B cell (primary cell): ENCODE results near the gene TAF13. TPM values are rescaled to one million over a fixed set of nuclear protein-coding genes. Genes with fewer than 3 reads are reported as not detected.

Experiments used
- ATAC-seq: fragments of 200-7000 bp; cut with Tn5 transposase; one replicate; pipeline ENCODE4 v1.10.0; 2021; ENCODE audit warnings: low read depth, mild to moderate bottlenecking, moderate number of reproducible peaks, moderate library complexity
- CTCF ChIA-PET: fragments of 350-600 bp; sonication (Branson Sonifier 250); formaldehyde crosslinking; loops from one replicate; lab custom pipeline; 2021; ENCODE audit warnings: antibody characterized with exemption, inconsistent platforms; lab: Charles Lee
- POLR2A ChIA-PET: fragments of 350-600 bp; sonication (Branson Sonifier 250); formaldehyde crosslinking; loops from one replicate; lab custom pipeline; 2021; ENCODE audit warnings: antibody characterized with exemption; lab: Charles Lee
- DNase-seq: peaks from one replicate; pipeline ENCODE4 v3.0.0; 2013
- H2AFZ ChIP-seq: 2 replicates; pipeline ENCODE4 v1.6.1; 2012; ENCODE audit warnings: mild to moderate bottlenecking, low read depth, low read length; ENCODE audit not compliant: insufficient read depth, poor library complexity, severe bottlenecking
- H3K27ac ChIP-seq, 2 donors: 1 replicate in 1 of 2; 2 replicates in 1 of 2; pipeline ENCODE4 v1.5.1; 2012 to 2013; ENCODE audit warnings: low read length in 2 of 2, mild to moderate bottlenecking in 2 of 2, moderate library complexity in 1 of 2
- H3K27me3 ChIP-seq, 4 experiments: fragments of 200-600 bp in 1 of 4; sonication (generic) in 1 of 4; replicated peaks in 1 of 4; 1 replicate in 2 of 4; 2 replicates in 2 of 4; pipeline versions ENCODE4 v1.6.1 to v1.7.0; 2013 to 2016; ENCODE audit warnings: low read length in 3 of 4, mild to moderate bottlenecking in 2 of 4, mixed read lengths in 1 of 4, moderate library complexity in 1 of 4; ENCODE audit not compliant: insufficient read depth in 4 of 4, control insufficient read depth in 3 of 4; ENCODE audit errors: control extremely low read depth in 1 of 4
- H3K36me3 ChIP-seq, 2 experiments: replicated peaks in 1 of 2; 1 replicate in 1 of 2; 2 replicates in 1 of 2; pipeline versions ENCODE4 v1.6.1 to v1.7.1; 2013; ENCODE audit warnings: low read length in 1 of 2; ENCODE audit not compliant: insufficient read depth in 2 of 2, control insufficient read depth in 1 of 2; ENCODE audit errors: control extremely low read depth in 1 of 2, extremely low read depth in 1 of 2
- H3K4me1 ChIP-seq, 2 donors: fragments of 200-600 bp in 1 of 2; sonication (generic) in 1 of 2; 1 replicate in 1 of 2; 2 replicates in 1 of 2; pipeline versions ENCODE4 v1.5.1 to v1.6.1; 2013 to 2017; ENCODE audit warnings: low read length in 2 of 2; ENCODE audit not compliant: control insufficient read depth in 2 of 2, insufficient read depth in 2 of 2
- H3K4me2 ChIP-seq: replicated peaks from 2 replicates; pipeline ENCODE3; 2012; ENCODE audit warnings: mild to moderate bottlenecking, low read depth, low read length; ENCODE audit not compliant: poor library complexity, severe bottlenecking
- H3K4me3 ChIP-seq, 5 experiments: fragments of 200-600 bp in 1 of 5; sonication (generic) in 1 of 5; 1 replicate in 3 of 5; 2 replicates in 2 of 5; pipeline versions ENCODE4 v1.5.1 to v1.7.0; 2011 to 2016; ENCODE audit warnings: low read length in 4 of 5, mild to moderate bottlenecking in 4 of 5, low read depth in 2 of 5, control low read depth in 1 of 5, moderate library complexity in 1 of 5; ENCODE audit not compliant: insufficient read depth in 1 of 5; ENCODE audit errors: control extremely low read depth in 1 of 5, extremely low read depth in 1 of 5
- H3K79me2 ChIP-seq: fragments of 200-600 bp; sonication (generic); one replicate; pipeline ENCODE4 v1.6.0; 2016; ENCODE audit warnings: low read length; ENCODE audit not compliant: control insufficient read depth, insufficient read depth
- H3K9ac ChIP-seq: fragments of 200-600 bp; sonication (generic); 2 replicates; pipeline ENCODE4 v1.6.1; 2017; ENCODE audit warnings: mild to moderate bottlenecking, low read length, moderate library complexity
- H3K9me3 ChIP-seq, 3 donors: one replicate each; pipeline versions ENCODE4 v1.6.1 to v1.7.1; 2013; ENCODE audit warnings: low read length in 2 of 3; ENCODE audit not compliant: control insufficient read depth in 2 of 3, insufficient read depth in 1 of 3; ENCODE audit errors: control extremely low read depth in 1 of 3
- H4K20me1 ChIP-seq: 2 replicates; pipeline ENCODE4 v1.6.0; 2012; ENCODE audit warnings: mild to moderate bottlenecking, low read length; ENCODE audit not compliant: insufficient read depth, control insufficient read depth, poor library complexity, severe bottlenecking
- H3K27ac Mint-ChIP-seq: one replicate; pipeline ENCODE4 v1.8.0; 2021; ENCODE audit warnings: mixed read lengths
- H3K27me3 Mint-ChIP-seq: one replicate; pipeline ENCODE4 v1.8.0; 2021; ENCODE audit warnings: mixed read lengths
- H3K4me1 Mint-ChIP-seq: one replicate; pipeline ENCODE4 v1.8.0; 2021; ENCODE audit warnings: mixed read lengths
- H3K4me3 Mint-ChIP-seq: one replicate; pipeline ENCODE4 v1.8.0; 2021; ENCODE audit warnings: mixed read lengths
- H3K9me3 Mint-ChIP-seq: one replicate; pipeline ENCODE4 v1.8.0; 2022; ENCODE audit warnings: mixed read lengths; ENCODE audit not compliant: insufficient read depth
- EZH2 ChIP-seq: IDR thresholded peaks from 2 replicates; pipeline ENCODE4 v1.6.1; 2012; ENCODE audit warnings: borderline replicate concordance, low read depth, mild to moderate bottlenecking, moderate library complexity, low read length; ENCODE audit not compliant: insufficient read depth, poor library complexity, severe bottlenecking
- WGBS: methylation state at CpG from one replicate; pipeline ENCODE4 v1.1.5; 2013; ENCODE audit warnings: missing lambda C conversion rate; ENCODE audit not compliant: insufficient coverage; 5-methylcytosine and 5-hydroxymethylcytosine counted together
- intact Hi-C: fragments of 100-400 bp; cut with micrococcal nuclease; formaldehyde crosslinking; loops from one replicate; pipeline ENCODE4 v1.10.0; 2022
- polyA plus RNA-seq: library from polyadenylated mRNA; depleted of rRNA; stranded (reverse); fragments of >200 nt; gene quantifications from 2 replicates; pipeline ENCODE4 v1.2.3, GENCODE V29; 2012
- total RNA-seq, 2 donors: library from RNA; stranded (reverse); fragments of 120-200 nt in 1 of 2; gene quantifications; 1 replicate in 1 of 2; 2 replicates in 1 of 2; pipeline versions ENCODE4 v1.2.3 to v1.2.4, GENCODE V29; 2013 to 2022
- TF ChIP-seq, protein P1 (sequence below): fragments of 200-600 bp; IDR thresholded peaks from one replicate; pipeline ENCODE4 v1.8.0; 2022; ENCODE audit warnings: antibody characterized with exemption, mild to moderate bottlenecking

The TAF13 gene
- total and polyA plus RNA-seq, 2 donors (not counting 1 experiment from before 2014, with no cell fraction given) = 6.6 to 14.3 TPM

DNA sequence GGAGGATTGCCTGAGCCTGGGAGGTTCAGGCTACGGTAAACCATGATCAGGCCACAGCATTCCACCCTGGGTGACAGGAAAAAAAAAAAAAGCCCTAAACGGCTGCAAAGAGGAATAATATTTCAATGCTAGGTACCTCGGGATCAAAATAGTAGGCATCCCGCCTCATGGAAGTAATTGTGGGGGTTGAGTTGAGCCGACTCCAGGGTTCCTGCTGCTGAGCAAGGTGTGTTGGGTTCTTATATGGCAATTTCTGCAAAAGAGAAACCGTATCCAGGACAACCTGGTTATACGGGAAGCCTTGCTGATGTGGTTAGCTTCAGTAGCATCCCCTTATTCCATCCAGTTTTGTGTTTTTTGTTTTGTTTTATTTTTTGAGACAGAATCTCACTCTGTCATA, 32.0 kb upstream of the TAF13 start:
- no peak overlapping the region for H3K27ac ChIP-seq
- H3K4me3 ChIP-seq = no peak overlapping the region
- no peak for TF ChIP-seq EZH2
- TF ChIP-seq, protein P1, sequence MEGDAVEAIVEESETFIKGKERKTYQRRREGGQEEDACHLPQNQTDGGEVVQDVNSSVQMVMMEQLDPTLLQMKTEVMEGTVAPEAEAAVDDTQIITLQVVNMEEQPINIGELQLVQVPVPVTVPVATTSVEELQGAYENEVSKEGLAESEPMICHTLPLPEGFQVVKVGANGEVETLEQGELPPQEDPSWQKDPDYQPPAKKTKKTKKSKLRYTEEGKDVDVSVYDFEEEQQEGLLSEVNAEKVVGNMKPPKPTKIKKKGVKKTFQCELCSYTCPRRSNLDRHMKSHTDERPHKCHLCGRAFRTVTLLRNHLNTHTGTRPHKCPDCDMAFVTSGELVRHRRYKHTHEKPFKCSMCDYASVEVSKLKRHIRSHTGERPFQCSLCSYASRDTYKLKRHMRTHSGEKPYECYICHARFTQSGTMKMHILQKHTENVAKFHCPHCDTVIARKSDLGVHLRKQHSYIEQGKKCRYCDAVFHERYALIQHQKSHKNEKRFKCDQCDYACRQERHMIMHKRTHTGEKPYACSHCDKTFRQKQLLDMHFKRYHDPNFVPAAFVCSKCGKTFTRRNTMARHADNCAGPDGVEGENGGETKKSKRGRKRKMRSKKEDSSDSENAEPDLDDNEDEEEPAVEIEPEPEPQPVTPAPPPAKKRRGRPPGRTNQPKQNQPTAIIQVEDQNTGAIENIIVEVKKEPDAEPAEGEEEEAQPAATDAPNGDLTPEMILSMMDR = no peak
- Mint-ChIP-seq H3K4me1 (peaks cover 7% of the 10 kb centered on the region), H3K27ac (no peak overlapping the region), H3K27me3 (no peaks in the 10 kb centered on the region), H3K9me3 (no peaks in the 10 kb centered on the region), H3K4me3 (no peak overlapping the region)
- CTCF ChIA-PET = interaction anchor here (0.6 kb wide), 1 partner anchor 8 kb away, joined by 5 read pairs; no protein-coding TSS in a partner anchor
- WGBS = 92% methylated on average over 5 of the region's 7 CpGs
- intact Hi-C loops = no loop called here
- no peaks in the 10 kb centered on the region for H3K36me3 ChIP-seq
- no peaks in the 10 kb centered on the region for H3K9me3 ChIP-seq
- H4K20me1 ChIP-seq = no peaks in the 10 kb centered on the region
- peaks cover 7% of the 10 kb centered on the region in 2 donors for H3K4me1 ChIP-seq
- peaks cover 22% of the 10 kb centered on the region for H3K79me2 ChIP-seq
- ATAC-seq = no peak
- H2AFZ ChIP-seq = no peak overlapping the region
- H3K9ac ChIP-seq = no peak overlapping the region
- no peak for DNase-seq
- no peak overlapping the region for H3K4me2 ChIP-seq
- POLR2A ChIA-PET = no interaction called here
- H3K27me3 ChIP-seq = no peaks in the 10 kb centered on the region

DNA sequence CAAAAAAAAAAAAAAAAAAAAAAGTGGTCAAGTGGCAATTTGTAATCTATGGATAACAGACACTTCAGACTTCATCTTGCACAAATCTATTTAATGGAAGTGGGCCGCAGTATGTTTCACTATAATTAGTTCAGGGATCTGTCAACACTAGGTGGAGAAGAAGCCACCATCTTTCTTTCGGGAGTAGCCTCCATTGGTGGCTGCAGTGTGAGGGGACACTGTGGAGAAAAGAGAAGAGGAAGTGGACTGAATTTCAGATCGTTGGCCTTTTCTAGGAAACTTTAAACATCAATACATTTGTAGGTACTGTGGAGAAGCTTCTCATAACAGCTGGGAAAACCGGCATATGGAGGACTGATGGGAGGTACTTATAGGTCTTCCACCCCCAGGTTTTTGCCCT, 30.1 kb upstream of the TAF13 start:
- POLR2A ChIA-PET = no interaction called here
- no peak for DNase-seq
- no peaks in the 10 kb centered on the region for H3K9me3 Mint-ChIP-seq
- no peaks in the 10 kb centered on the region for H3K27me3 ChIP-seq
- no peak overlapping the region for H3K4me3 Mint-ChIP-seq
- no peaks in the 10 kb centered on the region for H3K9me3 ChIP-seq
- H3K36me3 ChIP-seq = no peaks in the 10 kb centered on the region
- TF ChIP-seq EZH2 = no peak
- TF ChIP-seq, protein P1 = no peak
- no peaks in the 10 kb centered on the region for H4K20me1 ChIP-seq
- H3K79me2 ChIP-seq = peaks cover 34% of the 10 kb centered on the region
- intact Hi-C loops = no loop called here
- H2AFZ ChIP-seq = no peak overlapping the region
- WGBS = no CpG with 5 or more reads among the region's 4 CpGs
- no peak overlapping the region for H3K9ac ChIP-seq
- H3K4me3 ChIP-seq = no peak overlapping the region
- H3K4me2 ChIP-seq = no peak overlapping the region
- H3K4me1 ChIP-seq = peaks cover 4 to 9% of the 10 kb centered on the region in 2 donors
- no peak for ATAC-seq
- no peak overlapping the region for H3K27ac ChIP-seq
- H3K27ac Mint-ChIP-seq = no peak overlapping the region
- H3K27me3 Mint-ChIP-seq = no peaks in the 10 kb centered on the region
- CTCF ChIA-PET = no interaction called here
- peaks cover 3% of the 10 kb centered on the region for H3K4me1 Mint-ChIP-seq
